ENCODE results near the gene NBPF1. TPM values are rescaled to one million over a fixed set of nuclear protein-coding genes. Genes with fewer than 3 reads are reported as not detected.

Gene NBPF1
- total and polyA plus RNA-seq, 9 of the 15 experiments (the other 6 are each of a cell fraction or from before 2014, with no cell fraction given): 5.2 to 42.6 (median 24.1) TPM

GRCh38 chr1:16631248-16632043 is 18.1 kb upstream of the NBPF1 start:
- no peaks in the 10 kb centered on the region for H4K20me1 ChIP-seq (replicated peaks; ENCODE audit: control insufficient read depth, insufficient read depth, low read length)
- ChIA-PET CTCF (ENCODE audit: low intra/inter-chr PET ratio) (interaction anchor here (0.5 kb wide), 1 partner anchor 11 kb away, joined by 4 read pairs; no protein-coding TSS in a partner anchor), POLR2A (interaction anchor here (1.1 to 5.8 kb wide), 5 partner anchors 10 to 56 kb away, joined by 5 to 37 read pairs (median 8); partner anchors contain the start of gene NBPF1)
- H3K9me3 ChIP-seq (replicated peaks; ENCODE audit: control insufficient read depth, insufficient read depth, low read depth, low read length): no peaks in the 10 kb centered on the region
- peak in 3 of 4 experiments; percentile 34 to 50 (median 49) for DNase-seq (ENCODE audit: extremely low read depth in 1 of 4, low spot score in 3 of 4)
- no peaks in the 10 kb centered on the region for H3K27me3 ChIP-seq (ENCODE audit: control insufficient read depth in 2 of 2, insufficient read depth in 2 of 2, low read length in 2 of 2)
- H3K27ac ChIP-seq (ENCODE audit: extremely low read depth, low read depth, low read length): no peak overlapping the region
- no peak; the same call in 2 of the 3 replicates for ATAC-seq
- no peak overlapping the region for H3K4me3 ChIP-seq
- H2AFZ ChIP-seq (ENCODE audit: low read depth, low read length): no peak overlapping the region
- H3K4me2 ChIP-seq (ENCODE audit: insufficient read depth, low read length): no peak overlapping the region
- in situ Hi-C loops (cut with MboI) (no loop called here), intact Hi-C loops (cut with micrococcal nuclease) (no loop called here)
- H3K9ac ChIP-seq (ENCODE audit: insufficient read depth in 1 of 2, low read depth in 2 of 2, low read length in 2 of 2): peak overlapping the region in 1 of 2 experiments; percentile 6; a peak in 2 of 4 replicates
- no peaks in the 10 kb centered on the region for H3K9me1 ChIP-seq (ENCODE audit: control insufficient read depth, insufficient read depth, low read length)
- H3K4me1 ChIP-seq (replicated peaks in 1 of 2; ENCODE audit: control insufficient read depth in 2 of 2, insufficient read depth in 2 of 2, low read length in 2 of 2): peaks cover 0 to 22% of the 10 kb centered on the region in 2 experiments; a peak in 1 of 5 replicates
- FAIRE-seq: no peak
- 92% methylated on average over 20 of the region's 20 CpGs for WGBS (ENCODE audit: insufficient coverage, low coverage, missing lambda C conversion rate)
- H3K79me2 ChIP-seq (ENCODE audit: control insufficient read depth, insufficient read depth, low read length): peaks cover 17% of the 10 kb centered on the region; the same call in 2 of the 3 replicates
- peaks cover 78% of the 10 kb centered on the region for H3K36me3 ChIP-seq (ENCODE audit: control insufficient read depth, insufficient read depth, low read length)
- BruUV-seq (replicated peaks): no TSS peak
- TF ChIP-seq POLR2A (conservative IDR thresholded peaks at IDR 0.05) (peak; percentile 41), ZNF57 (CRISPR knock-in tag; IDR thresholded peaks at IDR 0.05) (peak; percentile 83; the same call in 1 of the 2 replicates), NELFE (IDR thresholded peaks at IDR 0.05; ENCODE audit: insufficient read depth, insufficient read length) (no peak), FIP1L1 (IDR thresholded peaks at IDR 0.05; ENCODE audit: low read depth, low read length, poor library complexity, severe bottlenecking) (peak; percentile 8), CHD4 (IDR thresholded peaks at IDR 0.05; ENCODE audit: insufficient read depth, insufficient replicate concordance, low read depth, low read length, poor library complexity, severe bottlenecking) (no peak), SRSF3 (IDR thresholded peaks at IDR 0.05; ENCODE audit: insufficient read depth, low read length) (peak; percentile 64; the same call in 1 of the 2 replicates), SMAD1 (IDR thresholded peaks at IDR 0.05; ENCODE audit: low read depth, low read length, partially characterized antibody) (peak; percentile 19), ZNF586 (CRISPR knock-in tag; conservative IDR thresholded peaks at IDR 0.05) (peak; percentile 63; the same call in 1 of the 2 replicates), ZNF408 (CRISPR knock-in tag; IDR thresholded peaks at IDR 0.05; ENCODE audit: low read depth) (0 out of 2 replicates have a peak, but pooled peaks have one; percentile 39), ZNF146 (CRISPR knock-in tag; IDR thresholded peaks at IDR 0.05; ENCODE audit: unreplicated experiment) (peak; percentile 5), ZFPM2 (CRISPR knock-in tag; IDR thresholded peaks at IDR 0.05) (0 out of 2 replicates have a peak, but pooled peaks have one; percentile 0), JUNB (CRISPR knock-in tag; conservative IDR thresholded peaks at IDR 0.05) (0 out of 2 replicates have a peak, but pooled peaks have one; percentile 38), HBP1 (CRISPR knock-in tag; IDR thresholded peaks at IDR 0.05) (0 out of 2 replicates have a peak, but pooled peaks have one; percentile 22)
- TF ChIP-seq, protein P1, sequence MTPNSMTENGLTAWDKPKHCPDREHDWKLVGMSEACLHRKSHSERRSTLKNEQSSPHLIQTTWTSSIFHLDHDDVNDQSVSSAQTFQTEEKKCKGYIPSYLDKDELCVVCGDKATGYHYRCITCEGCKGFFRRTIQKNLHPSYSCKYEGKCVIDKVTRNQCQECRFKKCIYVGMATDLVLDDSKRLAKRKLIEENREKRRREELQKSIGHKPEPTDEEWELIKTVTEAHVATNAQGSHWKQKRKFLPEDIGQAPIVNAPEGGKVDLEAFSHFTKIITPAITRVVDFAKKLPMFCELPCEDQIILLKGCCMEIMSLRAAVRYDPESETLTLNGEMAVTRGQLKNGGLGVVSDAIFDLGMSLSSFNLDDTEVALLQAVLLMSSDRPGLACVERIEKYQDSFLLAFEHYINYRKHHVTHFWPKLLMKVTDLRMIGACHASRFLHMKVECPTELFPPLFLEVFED (CRISPR knock-in tag; conservative IDR thresholded peaks at IDR 0.05): 0 out of 2 replicates have a peak, but pooled peaks have one; percentile 20
